BE2C (cell line): Measurements from ENCODE around the gene ADCY9.
A peak's percentile ranks its signal among the peaks of the same experiment; 100 is the strongest.

Source experiments
- DNase-seq: peaks from one replicate; pipeline ENCODE4 v3.0.0-alpha.2; 2020
- H3K27me3 ChIP-seq: fragments of 250-450 bp; sonication (Bioruptor Pico); 2 replicates; pipeline ENCODE4 v1.5.1; 2020; ENCODE audit warnings: mild to moderate bottlenecking
- H3K36me3 ChIP-seq: fragments of 250-450 bp; sonication (Bioruptor Pico); 2 replicates; pipeline ENCODE4 v1.5.1; 2020; ENCODE audit warnings: mild to moderate bottlenecking
- H3K4me1 ChIP-seq: fragments of 250-450 bp; sonication (Bioruptor Pico); 2 replicates; pipeline ENCODE4 v1.5.1; 2020
- H3K4me3 ChIP-seq: 2 replicates; pipeline ENCODE4 v1.5.1; 2011; ENCODE audit warnings: low read depth, low read length
- H3K9me3 ChIP-seq: fragments of 250-450 bp; sonication (Bioruptor Pico); 2 replicates; pipeline ENCODE4 v1.5.1; 2020
- TF ChIP-seq, protein P1 (sequence below): IDR thresholded peaks from 2 replicates; pipeline ENCODE4 v1.5.1; 2012; ENCODE audit warnings: mild to moderate bottlenecking, low read depth, low read length

ADCY9 gene

DNA sequence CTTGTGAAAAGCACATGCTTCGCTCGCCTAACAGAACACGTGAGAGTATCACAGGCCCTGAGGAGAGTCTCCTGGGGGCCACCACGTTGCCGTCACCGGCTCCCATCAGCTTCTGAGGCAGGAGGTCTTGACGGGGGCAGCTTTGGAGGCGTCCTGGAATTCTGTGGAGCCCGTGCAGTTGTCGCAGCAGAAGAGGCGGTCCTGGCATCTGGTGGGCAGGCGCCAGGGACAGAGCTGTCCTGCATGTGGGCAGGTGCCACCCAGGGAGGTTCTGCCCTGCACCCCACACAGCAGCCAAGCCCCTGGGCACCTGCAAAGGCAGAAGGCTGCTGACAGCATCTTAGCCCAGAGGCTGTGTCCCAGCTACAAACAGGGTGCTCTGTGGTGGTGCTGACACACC is 136.7 kb downstream of the ADCY9 start:
- Histone ChIP-seq H3K4me3 (no peak overlapping the region), H3K36me3 (peaks cover 17% of the 10 kb centered on the region), H3K4me1 (peaks cover 3% of the 10 kb centered on the region), H3K9me3 (no peaks in the 10 kb centered on the region), H3K27me3 (no peaks in the 10 kb centered on the region)
- DNase-seq: no peak
- TF ChIP-seq, protein P1, sequence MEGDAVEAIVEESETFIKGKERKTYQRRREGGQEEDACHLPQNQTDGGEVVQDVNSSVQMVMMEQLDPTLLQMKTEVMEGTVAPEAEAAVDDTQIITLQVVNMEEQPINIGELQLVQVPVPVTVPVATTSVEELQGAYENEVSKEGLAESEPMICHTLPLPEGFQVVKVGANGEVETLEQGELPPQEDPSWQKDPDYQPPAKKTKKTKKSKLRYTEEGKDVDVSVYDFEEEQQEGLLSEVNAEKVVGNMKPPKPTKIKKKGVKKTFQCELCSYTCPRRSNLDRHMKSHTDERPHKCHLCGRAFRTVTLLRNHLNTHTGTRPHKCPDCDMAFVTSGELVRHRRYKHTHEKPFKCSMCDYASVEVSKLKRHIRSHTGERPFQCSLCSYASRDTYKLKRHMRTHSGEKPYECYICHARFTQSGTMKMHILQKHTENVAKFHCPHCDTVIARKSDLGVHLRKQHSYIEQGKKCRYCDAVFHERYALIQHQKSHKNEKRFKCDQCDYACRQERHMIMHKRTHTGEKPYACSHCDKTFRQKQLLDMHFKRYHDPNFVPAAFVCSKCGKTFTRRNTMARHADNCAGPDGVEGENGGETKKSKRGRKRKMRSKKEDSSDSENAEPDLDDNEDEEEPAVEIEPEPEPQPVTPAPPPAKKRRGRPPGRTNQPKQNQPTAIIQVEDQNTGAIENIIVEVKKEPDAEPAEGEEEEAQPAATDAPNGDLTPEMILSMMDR: no peak

DNA sequence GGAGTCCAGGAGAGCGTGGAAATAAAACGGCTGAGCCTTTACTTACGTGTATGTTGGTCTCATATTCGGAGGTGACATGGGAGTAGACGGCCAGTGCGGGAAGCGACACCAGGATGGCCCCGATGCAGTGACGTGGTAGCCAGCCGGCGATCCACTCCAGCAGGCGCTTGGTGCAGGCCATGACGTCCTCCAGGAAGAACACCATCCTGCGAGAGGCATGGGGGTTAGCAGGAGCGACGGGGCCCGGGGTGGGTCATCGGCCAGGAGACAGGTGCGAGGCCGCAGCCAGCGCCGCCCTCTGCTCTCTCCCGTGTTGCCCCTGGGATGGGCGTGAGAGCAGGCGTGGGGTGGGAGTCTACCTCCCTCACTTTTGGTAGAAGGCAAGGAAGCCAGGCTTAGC is 137.2 kb downstream of the ADCY9 start:
- no peak for DNase-seq
- Histone ChIP-seq H3K36me3 (peaks cover 17% of the 10 kb centered on the region), H3K4me3 (no peak overlapping the region), H3K9me3 (no peaks in the 10 kb centered on the region), H3K27me3 (no peaks in the 10 kb centered on the region), H3K4me1 (peaks cover 3% of the 10 kb centered on the region)
- TF ChIP-seq, protein P1: no peak

DNA sequence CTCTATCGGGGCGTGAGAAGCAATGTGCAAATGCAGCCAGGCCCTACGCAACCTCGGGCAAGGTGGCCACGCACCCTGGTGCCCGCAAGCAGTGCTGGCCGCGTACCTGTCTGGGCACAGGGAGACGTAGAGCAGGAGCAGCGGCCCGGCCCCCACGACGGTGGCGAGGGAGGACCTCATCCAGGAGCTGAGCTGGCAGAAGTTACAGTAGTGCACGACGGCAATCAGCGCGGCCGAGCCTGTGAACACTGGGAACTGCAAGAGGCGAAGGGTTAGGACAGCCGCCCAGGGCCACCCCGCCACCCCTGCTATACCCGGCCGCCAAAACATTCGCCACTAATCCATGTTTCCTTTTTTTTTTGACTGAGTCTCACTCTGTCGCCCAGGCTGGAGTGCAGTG is 138.9 kb downstream of the ADCY9 start:
- TF ChIP-seq, protein P1: no peak
- H3K4me3 ChIP-seq: no peak overlapping the region
- peaks cover 9% of the 10 kb centered on the region for H3K36me3 ChIP-seq
- no peaks in the 10 kb centered on the region for H3K27me3 ChIP-seq
- no peaks in the 10 kb centered on the region for H3K9me3 ChIP-seq
- no peaks in the 10 kb centered on the region; the same call in 1 of the 2 replicates for H3K4me1 ChIP-seq
- DNase-seq: no peak

DNA sequence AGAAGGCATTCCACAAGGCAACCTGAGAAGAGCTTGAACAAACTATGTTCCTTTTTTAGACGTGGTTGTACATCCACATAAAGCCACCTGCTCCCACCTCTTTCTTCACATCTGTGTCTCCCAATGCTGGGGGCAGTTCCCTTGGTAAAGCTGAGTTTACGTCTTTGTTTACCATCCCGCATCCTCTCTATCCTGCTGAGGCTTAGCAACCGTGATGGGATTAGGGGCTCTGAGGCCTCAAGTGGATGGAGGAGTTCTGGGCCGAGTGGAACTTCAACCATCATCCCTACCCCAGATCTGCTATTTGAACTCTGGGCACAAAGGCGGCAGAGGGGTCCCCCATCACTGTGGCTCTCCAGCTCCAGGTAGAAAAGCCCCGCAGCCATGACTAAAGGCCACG is 141.5 kb downstream of the ADCY9 start:
- no peak for DNase-seq
- no peaks in the 10 kb centered on the region for H3K9me3 ChIP-seq
- no peaks in the 10 kb centered on the region for H3K4me1 ChIP-seq
- no peaks in the 10 kb centered on the region for H3K27me3 ChIP-seq
- TF ChIP-seq, protein P1: no peak
- H3K4me3 ChIP-seq: no peak overlapping the region
- peaks cover 6% of the 10 kb centered on the region for H3K36me3 ChIP-seq

DNA sequence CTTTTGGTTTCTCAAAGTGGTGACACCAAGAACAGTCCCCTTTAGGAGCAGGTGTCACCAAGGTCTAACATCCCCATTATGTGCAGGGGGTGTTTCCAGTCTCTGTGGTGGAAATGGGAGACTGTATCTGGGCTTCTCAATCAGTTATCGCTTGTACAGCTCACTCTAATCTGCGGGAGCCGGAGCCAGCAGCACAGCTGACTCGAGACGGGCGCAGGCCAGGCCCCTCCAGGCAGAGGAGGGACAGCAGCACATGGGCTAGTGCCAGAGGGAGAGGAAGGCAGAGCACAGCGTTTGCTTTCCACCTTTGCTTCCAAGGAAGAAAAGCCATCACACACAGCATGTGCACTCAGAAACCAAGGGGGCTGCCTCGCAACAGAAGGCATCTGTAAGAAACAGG is 144.5 kb downstream of the ADCY9 start:
- H3K36me3 ChIP-seq: no peaks in the 10 kb centered on the region; the same call in none of the 2 replicates
- H3K9me3 ChIP-seq: no peaks in the 10 kb centered on the region
- no peaks in the 10 kb centered on the region for H3K4me1 ChIP-seq
- H3K4me3 ChIP-seq: no peak overlapping the region
- TF ChIP-seq, protein P1: no peak
- no peaks in the 10 kb centered on the region for H3K27me3 ChIP-seq
- peak; percentile 43 for DNase-seq

DNA sequence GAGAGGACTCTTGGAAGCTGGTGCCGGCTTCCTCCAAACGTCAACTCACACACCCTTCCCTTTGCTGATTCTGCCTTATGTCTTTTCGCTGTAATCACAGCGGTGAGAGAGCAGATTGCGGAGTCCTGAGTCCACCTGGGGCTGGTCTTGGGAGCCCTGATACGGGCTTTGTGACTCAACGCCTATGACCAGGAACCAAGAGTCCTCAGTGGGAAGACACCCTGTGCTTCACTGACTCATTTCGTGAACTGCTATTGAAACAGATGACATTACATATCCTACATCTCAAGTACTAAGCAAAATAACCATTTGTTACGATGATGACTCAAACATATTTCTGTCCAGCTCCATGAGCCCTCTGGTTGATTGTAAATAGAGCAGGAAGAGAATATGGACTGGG is 145.0 kb downstream of the ADCY9 start:
- no peaks in the 10 kb centered on the region for H3K27me3 ChIP-seq
- no peak for DNase-seq
- peaks cover 4% of the 10 kb centered on the region for H3K36me3 ChIP-seq
- no peaks in the 10 kb centered on the region for H3K4me1 ChIP-seq
- TF ChIP-seq, protein P1: no peak
- no peaks in the 10 kb centered on the region for H3K9me3 ChIP-seq
- H3K4me3 ChIP-seq: no peak overlapping the region
